HFFc6 (cell line): ENCODE results near the gene TBC1D25. TPM values are rescaled to one million over a fixed set of nuclear protein-coding genes. Genes with fewer than 3 reads are reported as not detected.

ENCODE experiments used
- DNase-seq: peaks from one replicate; pipeline ENCODE4 v3.0.0-alpha.2; 2018
- H3K27ac Mint-ChIP-seq: 2 replicates; pipeline ENCODE4 v1.8.0; 2020; ENCODE audit warnings: mild to moderate bottlenecking, mixed read lengths
- H3K27me3 Mint-ChIP-seq: 2 replicates; pipeline ENCODE4 v1.8.0; 2021; ENCODE audit warnings: mild to moderate bottlenecking, moderate library complexity, mixed read lengths; ENCODE audit not compliant: insufficient read depth
- H3K36me3 Mint-ChIP-seq: 2 replicates; pipeline ENCODE4 v1.8.0; 2021; ENCODE audit warnings: low read depth, mixed read lengths
- H3K4me1 Mint-ChIP-seq: 2 replicates; pipeline ENCODE4 v1.8.0; 2020; ENCODE audit warnings: low read depth, mixed read lengths
- H3K4me3 Mint-ChIP-seq: 2 replicates; pipeline ENCODE4 v1.8.0; 2020; ENCODE audit warnings: mild to moderate bottlenecking, moderate library complexity, mixed read lengths
- H3K9me3 Mint-ChIP-seq: 2 replicates; pipeline ENCODE4 v1.8.0; 2020; ENCODE audit warnings: mild to moderate bottlenecking, mixed read lengths
- CTCF ChIP-seq: fragments of 200-600 bp; sonication (generic); IDR thresholded peaks from 2 replicates; pipeline ENCODE4 v1.5.0; 2021; ENCODE audit warnings: antibody characterized with exemption, mild to moderate bottlenecking
- total RNA-seq, 6 experiments: library from RNA; stranded (reverse); fragmentation: NEBNext Ultra II Directional; extraction: Animal tissue kit (Norgen Biotek cat#: 25700); gene quantifications; 2 replicates in 1 of 6; 3 replicates in 5 of 6; pipeline ENCODE4 v1.2.3, GENCODE V29; 2021

Gene TBC1D25
- total RNA-seq, 6 experiments from 2014 or later: 13.0 to 15.3 (median 13.8) TPM

- Mint-ChIP-seq H3K27ac (no peak overlapping the region), H3K4me1 (no peaks in the 10 kb centered on the region), H3K27me3 (peaks cover 3% of the 10 kb centered on the region; the same call in 1 of the 2 replicates), H3K9me3 (no peaks in the 10 kb centered on the region), H3K4me3 (no peak overlapping the region), H3K36me3 (peaks cover 14% of the 10 kb centered on the region)
- TF ChIP-seq CTCF: no peak
- no peak for DNase-seq
These were observed 65.2 kb downstream of the TBC1D25 start for GRCh38 chrX:48604701-48605100.

- Mint-ChIP-seq H3K9me3 (no peaks in the 10 kb centered on the region), H3K4me3 (no peak overlapping the region), H3K27ac (no peak overlapping the region), H3K4me1 (no peaks in the 10 kb centered on the region), H3K36me3 (peaks cover 14% of the 10 kb centered on the region), H3K27me3 (peaks cover 3% of the 10 kb centered on the region; the same call in 1 of the 2 replicates)
- DNase-seq: no peak
- TF ChIP-seq CTCF: peak; percentile 28; the same call in 1 of the 2 replicates
These were observed 66.6 kb downstream of the TBC1D25 start for GRCh38 chrX:48606091-48606490.

GRCh38 chrX:48611703-48612102 lies 72.2 kb downstream of the TBC1D25 start:
- TF ChIP-seq CTCF: no peak
- H3K36me3 Mint-ChIP-seq: no peaks in the 10 kb centered on the region
- no peaks in the 10 kb centered on the region for H3K9me3 Mint-ChIP-seq
- peaks cover 2% of the 10 kb centered on the region for H3K27me3 Mint-ChIP-seq
- no peak for DNase-seq
- H3K4me1 Mint-ChIP-seq: no peaks in the 10 kb centered on the region
- no peak overlapping the region for H3K27ac Mint-ChIP-seq
- no peak overlapping the region for H3K4me3 Mint-ChIP-seq

Other genes with a start within 250 kb of the TBC1D25 start
- gene SSX3, start 183.0 kb upstream of the TBC1D25 start, total RNA-seq: not detected
- not detected for gene SSX4, start 156.2 kb upstream of the TBC1D25 start, total RNA-seq
- not detected for gene SSX4B, start 127.8 kb upstream of the TBC1D25 start, total RNA-seq
- under 1 TPM in 5 of 6 experiments, not detected in 1; 0.40 to 0.91 (median 0.79) TPM for gene SLC38A5, start 69.5 kb upstream of the TBC1D25 start, total RNA-seq
- gene FTSJ1, start 63.5 kb upstream of the TBC1D25 start, total RNA-seq: 10 to 100 TPM; 51.5 to 66.7 (median 59.7) TPM
- 10 to 100 TPM in 4 of 6 experiments, 1 to 10 TPM in 2; 9.0 to 13.8 (median 10.7) TPM for gene PORCN, start 30.7 kb upstream of the TBC1D25 start, total RNA-seq
- 10 to 100 TPM; 26.0 to 42.2 (median 39.1) TPM for gene EBP, start 17.9 kb upstream of the TBC1D25 start, total RNA-seq
- 100 to 1,000 TPM; 151 to 471 (median 406) TPM for gene RBM3, start 34.8 kb downstream of the TBC1D25 start, total RNA-seq
- 10 to 100 TPM; 64.3 to 87.2 (median 71.8) TPM for gene WDR13, start 57.8 kb downstream of the TBC1D25 start, total RNA-seq
- under 1 TPM in 1 of 6 experiments, not detected in 5; 0.69 TPM for gene WAS, start 144.1 kb downstream of the TBC1D25 start, total RNA-seq
- gene SUV39H1, start 157.0 kb downstream of the TBC1D25 start, total RNA-seq: 10 to 100 TPM in 4 of 6 experiments, 1 to 10 TPM in 2; 6.9 to 12.0 (median 11.4) TPM
- gene GLOD5, start 222.0 kb downstream of the TBC1D25 start, total RNA-seq: not detected
- not detected for gene GATA1, start 246.9 kb downstream of the TBC1D25 start, total RNA-seq